K562 (cell line): ENCODE data around the gene LEPR. TPM values are rescaled to one million over a fixed set of nuclear protein-coding genes. Genes with fewer than 3 reads are reported as not detected.

Experiments
- ATAC-seq: fragments of 200-7000 bp; cut with Tn5 transposase; 3 replicates; pipeline ENCODE4 v1.9.1; 2020; ENCODE audit warnings: moderate library complexity
- BruUV-seq: library from RNA; stranded (reverse); fragments of 400-500 nt; replicated peaks from 2 replicates; lab custom pipeline; 2021; lab: Mats Ljungman, UMichigan
- CTCF ChIA-PET: fragments of 300-600 bp; formaldehyde crosslinking; extraction: SDS; loops from one replicate; lab custom pipeline; 2021; ENCODE audit warnings: low intra/inter-chr PET ratio; lab: Yijun Ruan, JAX
- POLR2A ChIA-PET: fragments of 300-600, 350-650 bp; sonication (Branson Sonifier 250); formaldehyde crosslinking; extraction: SDS; loops from one replicate; lab custom pipeline; 2021; ENCODE audit warnings: antibody characterized with exemption, inconsistent platforms; lab: Yijun Ruan, JAX
- DNase-seq, 4 experiments: peaks; one replicate each; pipeline versions ENCODE4 v3.0.0 to v3.0.0-alpha.2; 2011 to 2018; ENCODE audit warnings: low spot score in 3 of 4, mixed read lengths in 3 of 4; ENCODE audit errors: extremely low read depth in 1 of 4
- FAIRE-seq: peaks from 2 replicates; lab custom pipeline; 2011; peaks lifted over from hg19 to GRCh38; lab: Jason Lieb, UNC
- H2AFZ ChIP-seq: 2 replicates; pipeline ENCODE4 v1.6.0; 2011; ENCODE audit warnings: low read depth, low read length, control low read depth, inconsistent platforms
- H3K27ac ChIP-seq: fragments of 200-600 bp; 3 replicates; pipeline ENCODE4 v1.8.0; 2011; ENCODE audit warnings: low read depth, mild to moderate bottlenecking, control low read depth, inconsistent platforms, low read length, moderate library complexity, mixed read lengths; ENCODE audit errors: extremely low read depth
- H3K27me3 ChIP-seq, 2 experiments: fragments of 300-600 bp in 1 of 2; 2 replicates in 1 of 2; 3 replicates in 1 of 2; pipeline versions ENCODE4 v1.6.0 to v1.8.0; 2011; ENCODE audit warnings: inconsistent platforms in 2 of 2, low read length in 2 of 2, mild to moderate bottlenecking in 1 of 2, mixed read lengths in 1 of 2, moderate library complexity in 1 of 2; ENCODE audit not compliant: control insufficient read depth in 2 of 2, insufficient read depth in 2 of 2
- H3K36me3 ChIP-seq: fragments of 300-600 bp; 3 replicates; pipeline ENCODE4 v1.8.0; 2011; ENCODE audit warnings: mild to moderate bottlenecking, low read length, inconsistent platforms; ENCODE audit not compliant: control insufficient read depth, insufficient read depth
- H3K4me1 ChIP-seq, 2 experiments: fragments of 200-600 bp in 1 of 2; replicated peaks in 1 of 2; 2 replicates in 1 of 2; 3 replicates in 1 of 2; pipeline versions ENCODE4 v1.5.1 to v1.8.0; 2011; ENCODE audit warnings: inconsistent platforms in 2 of 2, low read length in 2 of 2, mild to moderate bottlenecking in 1 of 2, mixed read lengths in 1 of 2, moderate library complexity in 1 of 2; ENCODE audit not compliant: control insufficient read depth in 2 of 2, insufficient read depth in 2 of 2
- H3K4me2 ChIP-seq: 2 replicates; pipeline ENCODE4 v1.6.1; 2011; ENCODE audit warnings: low read length, control low read depth, inconsistent platforms, mixed read lengths; ENCODE audit not compliant: insufficient read depth
- H3K4me3 ChIP-seq: fragments of 200-600 bp; sonication (generic), shearing (Covaris generic); 2 replicates; pipeline ENCODE4 v1.5.1; 2016; ENCODE audit warnings: control low read depth, inconsistent platforms
- H3K79me2 ChIP-seq: fragments of 200-600 bp; 3 replicates; pipeline ENCODE4 v1.8.0; 2011; ENCODE audit warnings: low read length, inconsistent platforms; ENCODE audit not compliant: control insufficient read depth, insufficient read depth
- H3K9ac ChIP-seq, 2 experiments: 2 replicates each; pipeline versions ENCODE4 v1.6.0 to v1.6.1; 2011; ENCODE audit warnings: low read depth in 2 of 2, low read length in 2 of 2, control low read depth in 1 of 2, inconsistent platforms in 1 of 2, mild to moderate bottlenecking in 1 of 2, mixed read lengths in 1 of 2; ENCODE audit not compliant: insufficient read depth in 1 of 2
- H3K9me1 ChIP-seq: one replicate; pipeline ENCODE4 v1.6.0; 2011; ENCODE audit warnings: inconsistent platforms, mild to moderate bottlenecking, low read length, moderate library complexity; ENCODE audit not compliant: control insufficient read depth, insufficient read depth
- H3K9me3 ChIP-seq: replicated peaks from 2 replicates; pipeline ENCODE4 v1.5.1; 2011; ENCODE audit warnings: low read depth, low read length, inconsistent platforms; ENCODE audit not compliant: control insufficient read depth, insufficient read depth
- H4K20me1 ChIP-seq: replicated peaks from 2 replicates; pipeline ENCODE4 v1.6.1; 2011; ENCODE audit warnings: low read length, inconsistent platforms, mixed read lengths; ENCODE audit not compliant: control insufficient read depth, insufficient read depth
- C11orf30 ChIP-seq: fragments of 450-650 bp; IDR thresholded peaks from 2 replicates; pipeline ENCODE4 v1.6.1; 2016; ENCODE audit warnings: low read depth, mild to moderate bottlenecking
- HDAC8 ChIP-seq: fragments of 450-650 bp; IDR thresholded peaks from 2 replicates; pipeline ENCODE4 v1.6.1; 2016; ENCODE audit warnings: mild to moderate bottlenecking, missing genetic modification characterization, moderate library complexity, missing compliant biosample characterization
- MYC ChIP-seq, 2 experiments: fragments of 250-450 bp in 1 of 2; sonication (Bioruptor Pico) in 1 of 2; IDR thresholded peaks; 2 replicates each; pipeline versions ENCODE4 v1.5.1 to v1.6.1; 2012 to 2021; ENCODE audit warnings: low read depth in 2 of 2, borderline replicate concordance in 1 of 2, improper control_type of control experiment in 1 of 2, low read length in 1 of 2, mild to moderate bottlenecking in 1 of 2, moderate library complexity in 1 of 2
- ZNF316 ChIP-seq: fragments of 450-650 bp; IDR thresholded peaks from 2 replicates; pipeline ENCODE4 v1.6.1; 2016
- WGBS: fragments of 100-300 bp; shearing (Covaris generic); methylation state at CpG from one replicate; pipeline ENCODE4 v1.1.6; 2016; ENCODE audit warnings: low coverage, mixed read lengths; ENCODE audit not compliant: insufficient coverage; ENCODE audit errors: missing lambda C conversion rate; 5-methylcytosine and 5-hydroxymethylcytosine counted together
- in situ Hi-C: fragments of 300-500 bp; cut with MboI; formaldehyde crosslinking; loops from 4 replicates; pipeline ENCODE4 v1.15.0; 2018; ENCODE audit warnings: inconsistent platforms, mixed read lengths
- intact Hi-C: fragments of 100-400 bp; cut with micrococcal nuclease; formaldehyde crosslinking; loops from 2 replicates; pipeline ENCODE4 v1.14.2; 2022
- polyA plus RNA-seq, 8 experiments: library from polyadenylated mRNA; depleted of rRNA in 4 of 8; stranded (reverse) in 5 of 8; unstranded in 3 of 8; fragments of >200 nt; fragmentation: Nextera tagmentation in 2 of 8; fragmentation: Illumina TruSeq in 1 of 8; extraction: Ambion mirVana in 2 of 8; extraction: Trizol in 1 of 8; gene quantifications; 2 replicates each; pipeline versions ENCODE4 v1.2.1 to v1.2.3, GENCODE V29; 2011 to 2014; ENCODE audit warnings: inconsistent platforms in 1 of 8, missing spikeins in 1 of 8
- total RNA-seq, 7 experiments: library from RNA; depleted of rRNA in 6 of 7; stranded (reverse); fragments of >200 nt in 6 of 7; fragmentation: Illumina TruSeq in 2 of 7; extraction: Trizol in 2 of 7; gene quantifications; 2 replicates each; pipeline versions ENCODE4 v1.2.1 to v1.2.3, GENCODE V29; 2011 to 2021; ENCODE audit warnings: low replicate concordance in 1 of 7
- TF ChIP-seq, protein P1 (sequence below): fragments of 150-350 bp; IDR thresholded peaks from 2 replicates; pipeline ENCODE4 v1.6.1; 2014; ENCODE audit warnings: low read depth, mild to moderate bottlenecking, low read length, borderline replicate concordance

The LEPR gene
- total and polyA plus RNA-seq, 9 of the 15 experiments (the other 6 are each of a cell fraction or from before 2014, with no cell fraction given) = 12.2 to 111 (median 43.1) TPM

DNA sequence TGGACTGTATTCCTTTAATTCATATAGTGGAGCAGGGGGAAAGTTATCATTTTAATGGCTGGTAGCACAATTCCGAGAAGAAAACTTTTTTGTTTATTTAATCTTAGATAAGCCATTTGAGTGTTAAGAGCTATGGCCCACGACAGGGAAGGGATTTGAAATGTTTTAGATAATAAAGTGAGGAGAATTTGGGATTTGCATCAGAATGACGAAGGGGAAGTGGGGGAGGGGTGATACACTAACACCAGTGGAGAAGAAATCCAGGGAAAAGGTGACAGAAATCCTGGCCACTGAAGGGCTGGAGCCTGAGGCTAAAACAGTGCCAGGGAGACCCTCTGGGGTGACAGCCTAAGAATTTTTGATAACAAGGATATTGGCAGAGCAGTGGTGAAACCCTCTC, 21.0 kb downstream of the LEPR start (continued):
- TF ChIP-seq, protein P1, sequence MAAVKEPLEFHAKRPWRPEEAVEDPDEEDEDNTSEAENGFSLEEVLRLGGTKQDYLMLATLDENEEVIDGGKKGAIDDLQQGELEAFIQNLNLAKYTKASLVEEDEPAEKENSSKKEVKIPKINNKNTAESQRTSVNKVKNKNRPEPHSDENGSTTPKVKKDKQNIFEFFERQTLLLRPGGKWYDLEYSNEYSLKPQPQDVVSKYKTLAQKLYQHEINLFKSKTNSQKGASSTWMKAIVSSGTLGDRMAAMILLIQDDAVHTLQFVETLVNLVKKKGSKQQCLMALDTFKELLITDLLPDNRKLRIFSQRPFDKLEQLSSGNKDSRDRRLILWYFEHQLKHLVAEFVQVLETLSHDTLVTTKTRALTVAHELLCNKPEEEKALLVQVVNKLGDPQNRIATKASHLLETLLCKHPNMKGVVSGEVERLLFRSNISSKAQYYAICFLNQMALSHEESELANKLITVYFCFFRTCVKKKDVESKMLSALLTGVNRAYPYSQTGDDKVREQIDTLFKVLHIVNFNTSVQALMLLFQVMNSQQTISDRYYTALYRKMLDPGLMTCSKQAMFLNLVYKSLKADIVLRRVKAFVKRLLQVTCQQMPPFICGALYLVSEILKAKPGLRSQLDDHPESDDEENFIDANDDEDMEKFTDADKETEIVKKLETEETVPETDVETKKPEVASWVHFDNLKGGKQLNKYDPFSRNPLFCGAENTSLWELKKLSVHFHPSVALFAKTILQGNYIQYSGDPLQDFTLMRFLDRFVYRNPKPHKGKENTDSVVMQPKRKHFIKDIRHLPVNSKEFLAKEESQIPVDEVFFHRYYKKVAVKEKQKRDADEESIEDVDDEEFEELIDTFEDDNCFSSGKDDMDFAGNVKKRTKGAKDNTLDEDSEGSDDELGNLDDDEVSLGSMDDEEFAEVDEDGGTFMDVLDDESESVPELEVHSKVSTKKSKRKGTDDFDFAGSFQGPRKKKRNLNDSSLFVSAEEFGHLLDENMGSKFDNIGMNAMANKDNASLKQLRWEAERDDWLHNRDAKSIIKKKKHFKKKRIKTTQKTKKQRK = no peak
- no peak for TF ChIP-seq HDAC8

DNA sequence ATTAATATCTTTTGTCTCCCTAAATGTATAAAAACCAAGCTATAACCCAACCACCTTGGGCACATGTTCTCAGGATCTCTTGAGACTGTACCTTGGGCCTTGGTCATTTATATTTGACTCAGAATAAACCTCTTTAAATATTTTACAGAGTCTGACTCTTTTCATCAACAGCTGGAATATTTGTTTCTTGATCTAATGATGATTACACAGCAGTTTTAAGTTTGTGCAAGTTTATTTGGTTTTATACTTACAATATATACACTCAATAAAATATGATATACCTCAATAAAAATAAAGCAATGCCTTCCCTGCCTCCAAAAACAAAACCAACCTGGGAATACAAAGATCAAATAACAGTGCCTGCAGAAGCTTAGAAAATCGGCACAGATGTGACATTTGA, 22.0 kb downstream of the LEPR start:
- Histone ChIP-seq H3K27ac (no peak overlapping the region), H3K9me3 (no peaks in the 10 kb centered on the region), H3K79me2 (no peaks in the 10 kb centered on the region), H3K9ac (no peak overlapping the region), H2AFZ (no peak overlapping the region), H3K4me2 (no peak overlapping the region), H3K9me1 (no peaks in the 10 kb centered on the region), H3K36me3 (peaks cover under 1% of the 10 kb centered on the region; the same call in 1 of the 3 replicates), H3K27me3 (no peaks in the 10 kb centered on the region), H4K20me1 (no peaks in the 10 kb centered on the region), H3K4me3 (no peak overlapping the region), H3K4me1 (peaks cover 8 to 14% of the 10 kb centered on the region in 2 experiments; a peak in 4 of 5 replicates)
- FAIRE-seq (no peak), ATAC-seq (no peak), DNase-seq (no peak)
- intact Hi-C loops (no loop called here), in situ Hi-C loops (no loop called here)
- ChIA-PET CTCF (no interaction called here), POLR2A (interaction anchor here (1.5 kb wide), 1 partner anchor 32 kb away, joined by 3 read pairs; no protein-coding TSS in a partner anchor)
- WGBS = 69% methylated on average over 1 of the region's 1 CpG
- no TSS peak for BruUV-seq
- TF ChIP-seq ZNF316 (peak; percentile 56), MYC (IDR thresholded peaks at IDR 0.05; ENCODE audit: low read depth, low read length) (no peak), MYC (CRISPR knock-in tag; IDR thresholded peaks at IDR 0.05; ENCODE audit: borderline replicate concordance, low read depth) (no peak), C11orf30 (0 out of 2 replicates have a peak, but pooled peaks have one; percentile 10)
